Right atrium auricular region (tissue), 2 donors: Measurements from ENCODE around the gene PTPRN2. TPM values are rescaled to one million over a fixed set of nuclear protein-coding genes. Genes with fewer than 3 reads are reported as not detected.

Source experiments
- DNase-seq: peaks from one replicate; pipeline ENCODE4 v3.0.0-alpha.2; 2019; ENCODE audit warnings: low spot score
- H3K27ac ChIP-seq, 2 donors: fragments of 200-600 bp; sonication (generic); 1 replicate in 1 of 2; 2 replicates in 1 of 2; pipeline ENCODE4 v1.5.1; 2016 to 2019
- H3K27me3 ChIP-seq, 2 donors: fragments of 200-600 bp; sonication (generic); one replicate each; pipeline versions ENCODE4 v1.5.1 to v1.6.0; 2017 to 2019
- H3K36me3 ChIP-seq: fragments of 200-600 bp; sonication (generic); one replicate; pipeline ENCODE4 v1.5.1; 2016
- H3K4me1 ChIP-seq, 2 donors: fragments of 200-600 bp; sonication (generic); one replicate each; pipeline versions ENCODE4 v1.5.1 to v1.6.0; 2017 to 2019
- H3K4me3 ChIP-seq, 2 donors: fragments of 200-600 bp; sonication (generic); 1 replicate in 1 of 2; 2 replicates in 1 of 2; pipeline ENCODE4 v1.5.1; 2017 to 2019; ENCODE audit warnings: mild to moderate bottlenecking in 1 of 2, moderate library complexity in 1 of 2
- H3K9me3 ChIP-seq, 2 donors: fragments of 200-600 bp; sonication (generic); one replicate each; pipeline ENCODE4 v1.5.1; 2019
- CTCF ChIP-seq, 2 donors: fragments of 200-600 bp; sonication (generic); IDR thresholded peaks; one replicate each; pipeline ENCODE4 v1.5.1; 2019; ENCODE audit warnings: antibody characterized with exemption in 2 of 2
- total RNA-seq, 2 donors: library from RNA; depleted of rRNA; stranded (reverse); fragments of >200 nt; gene quantifications; one replicate each; pipeline ENCODE4 v1.1.0, GENCODE V29; 2016

PTPRN2 gene
- total RNA-seq, 2 donors from 2014 or later: 2.6 to 2.7 TPM

- no peak overlapping the region for H3K4me3 ChIP-seq
- H3K27ac ChIP-seq: no peak overlapping the region
- H3K4me1 ChIP-seq: peaks cover 0 to 10% of the 10 kb centered on the region in 2 donors
- H3K36me3 ChIP-seq: no peaks in the 10 kb centered on the region
- DNase-seq: no peak
- H3K9me3 ChIP-seq: peaks cover 7 to 21% of the 10 kb centered on the region in 2 donors
- TF ChIP-seq CTCF (IDR thresholded peaks at IDR 0.05): no peak
- peaks cover 0 to 8% of the 10 kb centered on the region in 2 donors for H3K27me3 ChIP-seq
Measured at GRCh38 chr7:158581440-158582088, 6.1 kb downstream of the PTPRN2 start.

DNA sequence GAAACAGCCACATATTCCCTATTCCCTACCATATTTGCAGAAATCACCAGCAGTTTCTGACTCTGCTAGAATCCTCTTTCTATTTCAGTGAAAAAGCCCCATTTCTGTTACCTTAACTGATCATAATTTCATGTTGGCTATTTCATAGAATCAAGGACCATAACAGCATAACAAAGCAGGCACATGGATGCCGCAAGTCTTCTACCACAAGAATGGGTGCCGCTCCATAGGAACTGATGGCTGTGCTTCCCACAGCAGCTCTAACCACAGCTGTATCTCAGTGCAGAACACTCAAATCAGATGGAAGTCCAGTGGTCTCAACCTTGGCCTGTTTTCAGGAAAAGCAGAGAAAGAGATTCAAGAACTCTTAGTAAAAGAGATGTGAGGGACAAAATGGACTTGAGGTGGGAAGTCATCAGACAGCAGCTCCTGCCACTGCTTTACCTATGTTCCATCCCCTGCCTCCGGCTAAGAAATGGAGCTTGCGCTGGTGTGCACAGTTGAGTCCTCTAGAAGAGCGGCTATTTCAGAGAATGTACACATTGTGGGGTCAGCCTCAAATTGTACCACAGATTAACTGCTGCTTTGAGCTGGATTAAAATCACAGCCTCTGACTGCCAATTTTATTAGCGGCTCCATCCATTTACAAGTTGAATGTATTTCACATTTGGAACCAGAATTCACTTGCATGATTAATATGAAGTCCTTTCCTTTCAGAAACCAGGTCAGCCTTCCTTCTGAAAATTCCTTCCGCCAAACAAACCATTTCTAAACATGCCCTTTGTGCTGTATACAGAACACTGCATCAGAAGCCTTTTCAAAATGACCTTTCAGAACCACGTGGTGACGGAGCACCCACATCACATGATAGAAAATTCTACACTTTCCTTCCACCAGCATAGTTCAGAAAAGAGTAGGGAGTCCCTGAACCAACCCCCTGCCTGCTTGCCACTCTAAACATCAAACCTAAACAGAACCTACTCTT, 7.7 kb downstream of the PTPRN2 start:
- no peak overlapping the region for H3K4me3 ChIP-seq
- DNase-seq: no peak
- H3K27me3 ChIP-seq: no peaks in the 10 kb centered on the region
- H3K36me3 ChIP-seq: no peaks in the 10 kb centered on the region
- TF ChIP-seq CTCF (IDR thresholded peaks at IDR 0.05): no peak
- H3K27ac ChIP-seq: no peak overlapping the region
- no peaks in the 10 kb centered on the region for H3K4me1 ChIP-seq
- H3K9me3 ChIP-seq: peaks cover 7 to 21% of the 10 kb centered on the region in 2 donors

DNA sequence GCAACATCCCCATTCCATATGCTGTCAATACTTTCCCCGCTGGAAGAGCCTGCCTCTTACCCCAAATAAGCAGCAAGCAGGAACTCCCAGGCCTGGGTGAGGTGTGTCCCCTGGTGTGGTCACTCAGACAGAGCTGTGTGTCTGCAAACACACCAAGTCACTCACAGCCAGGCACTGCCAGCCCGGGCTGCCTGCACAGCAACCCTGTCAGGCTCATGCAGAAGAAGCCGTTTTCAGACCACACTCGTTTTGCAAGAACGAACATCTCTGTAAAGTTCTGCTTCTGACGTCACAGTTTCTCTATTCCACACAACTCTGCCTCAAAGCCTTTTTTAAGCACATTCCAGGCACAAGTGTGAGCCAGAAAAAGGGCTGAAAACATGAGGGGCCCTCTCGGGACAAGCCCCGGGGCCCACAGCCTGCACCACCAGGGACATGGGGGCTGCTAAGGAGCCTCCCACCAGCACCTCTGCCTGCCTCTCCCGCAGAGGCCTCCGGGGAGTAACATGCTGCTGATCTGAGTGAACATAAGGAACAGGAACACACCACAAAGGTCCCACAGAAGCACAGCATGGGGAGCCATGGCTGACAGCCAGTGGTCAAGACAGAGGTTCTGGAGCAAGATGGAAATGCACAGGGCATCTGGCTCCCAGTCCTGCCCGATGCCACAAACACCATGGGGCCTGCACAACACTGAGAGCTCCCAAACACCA, 11.4 kb downstream of the PTPRN2 start:
- Histone ChIP-seq H3K36me3 (no peaks in the 10 kb centered on the region), H3K4me3 (no peak overlapping the region), H3K27ac (no peak overlapping the region), H3K27me3 (no peaks in the 10 kb centered on the region), H3K4me1 (no peaks in the 10 kb centered on the region), H3K9me3 (peaks cover 7 to 21% of the 10 kb centered on the region in 2 donors)
- no peak for DNase-seq
- TF ChIP-seq CTCF (IDR thresholded peaks at IDR 0.05): no peak

- TF ChIP-seq CTCF (IDR thresholded peaks at IDR 0.05): no peak
- H3K4me1 ChIP-seq: no peaks in the 10 kb centered on the region
- DNase-seq: no peak
- no peaks in the 10 kb centered on the region for H3K27me3 ChIP-seq
- H3K27ac ChIP-seq: no peak overlapping the region
- no peak overlapping the region for H3K4me3 ChIP-seq
- H3K9me3 ChIP-seq: peaks cover under 1 to 10% of the 10 kb centered on the region in 2 donors
- no peaks in the 10 kb centered on the region for H3K36me3 ChIP-seq
Measured at GRCh38 chr7:158574308-158575036, 13.2 kb downstream of the PTPRN2 start.

DNA sequence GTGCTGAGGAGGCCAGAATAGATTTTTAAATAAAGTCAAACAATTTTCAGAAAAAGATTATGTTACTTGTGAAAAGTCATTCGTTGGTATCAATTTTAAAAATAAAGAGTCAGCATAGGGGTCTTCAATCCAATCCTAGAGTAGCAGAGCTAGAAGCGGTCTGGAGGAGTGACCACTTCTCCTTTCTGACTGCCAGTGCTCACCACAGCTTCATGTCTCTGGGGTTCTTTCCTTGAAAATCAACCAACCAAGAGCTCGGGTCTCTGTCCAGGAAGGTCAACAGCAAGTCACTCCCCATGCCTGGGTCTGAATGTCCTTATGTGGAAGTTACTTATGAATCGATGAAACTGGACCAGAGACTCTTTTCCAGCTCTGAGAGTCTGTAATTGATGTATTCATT, 14.3 kb downstream of the PTPRN2 start:
- Histone ChIP-seq H3K4me3 (no peak overlapping the region), H3K27ac (no peak overlapping the region), H3K36me3 (no peaks in the 10 kb centered on the region), H3K9me3 (no peaks in the 10 kb centered on the region), H3K27me3 (peaks cover 0 to 2% of the 10 kb centered on the region in 2 donors), H3K4me1 (no peaks in the 10 kb centered on the region)
- TF ChIP-seq CTCF (IDR thresholded peaks at IDR 0.05): no peak
- DNase-seq: no peak
